DMS 273 (cell line): Measurements from ENCODE around the gene PRMT7.

Source experiments
- DNase-seq: peaks from one replicate; lab custom pipeline; 2025; ENCODE audit not compliant: unreplicated experiment; lab: John Stamatoyannopoulos, UW

PRMT7 gene

GRCh38 chr16:68310774-68311511 lies at the start of gene PRMT7, which contains the start of gene SLC7A6OS:
PRMT7 (plus strand) TSS chr16:68311019; CDS start chr16:68315980, 4,961 bp downstream.
SLC7A6OS (minus strand) TSS chr16:68310946; CDS start chr16:68310926, 20 bp downstream.
- DNase-seq: peak; percentile 97

- no peak for DNase-seq
Measured at GRCh38 chr16:68263559-68264127, 47.2 kb upstream of the PRMT7 start.

- DNase-seq: peak; percentile 84
Measured at GRCh38 chr16:68264128-68265077, 46.4 kb upstream of the PRMT7 start, which contains the start of gene SLC7A6. SLC7A6 (plus strand) TSS chr16:68264526; CDS start chr16:68274727, 10,201 bp downstream.

- DNase-seq: peak; percentile 80
Measured at GRCh38 chr16:68265078-68265920, 45.5 kb upstream of the PRMT7 start.

- peak; percentile 79 for DNase-seq
Measured at GRCh38 chr16:68267612-68268405, 43.0 kb upstream of the PRMT7 start.

GRCh38 chr16:68269793-68270192 lies 41.0 kb upstream of the PRMT7 start:
- DNase-seq: no peak

- no peak for DNase-seq
Measured at GRCh38 chr16:68270353-68270752, 40.5 kb upstream of the PRMT7 start.

GRCh38 chr16:68272507-68273209 lies 38.2 kb upstream of the PRMT7 start:
- DNase-seq: no peak

- no peak for DNase-seq
Measured at GRCh38 chr16:68273459-68273858, 37.4 kb upstream of the PRMT7 start.

- no peak for DNase-seq
Measured at GRCh38 chr16:68273896-68274295, 36.9 kb upstream of the PRMT7 start.

- DNase-seq: no peak
Measured at GRCh38 chr16:68274441-68274840, 36.4 kb upstream of the PRMT7 start.

GRCh38 chr16:68275611-68276191 lies 35.1 kb upstream of the PRMT7 start:
- DNase-seq: peak; percentile 83

GRCh38 chr16:68276223-68276622 lies 34.6 kb upstream of the PRMT7 start:
- no peak for DNase-seq

- no peak for DNase-seq
Measured at GRCh38 chr16:68279726-68280558, 30.9 kb upstream of the PRMT7 start.

GRCh38 chr16:68281368-68282063 lies 29.3 kb upstream of the PRMT7 start:
- DNase-seq: no peak

- DNase-seq: no peak
Measured at GRCh38 chr16:68282064-68282452, 28.8 kb upstream of the PRMT7 start.

- DNase-seq: no peak
Measured at GRCh38 chr16:68283346-68283745, 27.5 kb upstream of the PRMT7 start.
